Stimulated activated naive B cell treated with anti-CD40 and anti-IgM and Interleukin-4, amounts not matched to agents 10 μg/mL and 1 μg/mL and 100 μg/mL, for 72 hours (primary cell): ENCODE results near the gene SLC8A1.

Source experiments
- ATAC-seq, 2 donors: fragments of 150-1000 bp; cut with Tn5 transposase; replicated peaks; 2 replicates each; pipeline ENCODE4 v1.10.0; 2021; ENCODE audit warnings: moderate library complexity in 1 of 2
- DNase-seq: peaks from one replicate; pipeline ENCODE4 v3.0.0; 2021
- H3K27ac Mint-ChIP-seq: one replicate; pipeline ENCODE4 v1.8.0; 2022; ENCODE audit warnings: mild to moderate bottlenecking, mixed read lengths
- H3K27me3 Mint-ChIP-seq, 2 donors: one replicate each; pipeline ENCODE4 v1.8.0; 2022; ENCODE audit warnings: mixed read lengths in 2 of 2
- H3K36me3 Mint-ChIP-seq, 2 donors: one replicate each; pipeline ENCODE4 v1.8.0; 2022; ENCODE audit warnings: mixed read lengths in 2 of 2, mild to moderate bottlenecking in 1 of 2
- H3K4me1 Mint-ChIP-seq, 2 donors: one replicate each; pipeline ENCODE4 v1.8.0; 2022; ENCODE audit warnings: mixed read lengths in 2 of 2, mild to moderate bottlenecking in 1 of 2
- H3K4me3 Mint-ChIP-seq, 2 donors: one replicate each; pipeline ENCODE4 v1.8.0; 2022; ENCODE audit warnings: mild to moderate bottlenecking in 2 of 2, mixed read lengths in 2 of 2, moderate library complexity in 1 of 2
- H3K9me3 Mint-ChIP-seq, 2 donors: one replicate each; pipeline ENCODE4 v1.8.0; 2022; ENCODE audit warnings: mixed read lengths in 2 of 2, mild to moderate bottlenecking in 1 of 2

Gene SLC8A1

DNA sequence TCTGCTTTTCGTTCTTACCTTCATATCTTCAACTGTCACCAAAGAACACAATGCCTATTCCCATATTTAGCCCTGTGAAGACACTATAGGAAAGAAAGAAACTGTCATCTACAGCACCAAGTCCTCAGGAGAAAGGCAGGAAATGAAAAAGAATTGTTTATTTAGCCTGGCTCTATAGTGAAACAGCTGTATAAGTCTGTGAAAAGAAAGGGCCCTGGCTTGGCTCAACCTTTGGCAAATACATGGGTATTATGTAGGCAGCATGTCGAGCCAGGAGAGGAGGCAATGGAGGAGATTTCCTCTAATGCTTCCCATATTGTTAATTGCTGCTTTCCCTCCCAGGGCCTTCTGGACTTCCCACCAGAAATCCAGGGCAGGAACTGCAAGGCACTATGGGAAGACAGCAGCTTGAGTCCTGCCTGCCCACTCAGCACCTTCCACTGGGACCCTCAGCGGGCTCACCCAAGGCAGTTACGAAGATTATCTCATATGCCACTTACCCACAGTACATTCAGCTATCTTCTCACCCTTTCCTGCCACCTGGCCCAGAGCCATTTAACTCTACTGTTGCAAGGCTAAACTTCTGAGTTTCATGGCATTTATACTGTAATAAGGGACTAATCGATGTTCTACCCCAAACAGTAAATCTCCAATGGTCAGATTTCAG, 30.1 kb downstream of the SLC8A1 start:
- ATAC-seq (no peak), DNase-seq (no peak)
- Mint-ChIP-seq H3K4me1 (no peaks in the 10 kb centered on the region), H3K27me3 (no peaks in the 10 kb centered on the region), H3K36me3 (no peaks in the 10 kb centered on the region), H3K4me3 (no peak overlapping the region), H3K9me3 (no peaks in the 10 kb centered on the region), H3K27ac (no peak overlapping the region)

DNA sequence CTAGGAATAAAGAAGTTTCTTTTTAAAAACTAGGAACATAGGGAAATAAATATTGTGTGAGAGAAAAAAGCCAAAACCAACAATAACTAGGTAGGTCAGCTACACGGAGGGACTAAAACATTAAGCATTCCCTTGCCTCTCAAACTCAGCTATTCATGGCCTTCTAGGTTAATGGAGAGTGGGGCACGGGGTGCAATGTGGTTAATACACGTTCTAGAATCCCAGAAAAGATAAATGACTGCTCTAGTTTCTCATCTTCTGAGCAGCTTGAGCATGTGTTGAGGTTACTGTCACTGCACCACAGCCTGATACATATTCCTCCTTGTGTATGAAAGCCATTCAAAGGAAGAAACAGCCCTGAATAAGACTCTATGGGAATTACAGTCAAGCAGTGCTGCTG, 31.4 kb downstream of the SLC8A1 start:
- H3K27ac Mint-ChIP-seq, result no peak overlapping the region
- H3K36me3 Mint-ChIP-seq, result no peaks in the 10 kb centered on the region
- no peaks in the 10 kb centered on the region for H3K4me1 Mint-ChIP-seq
- ATAC-seq (no peak), DNase-seq (no peak)
- H3K4me3 Mint-ChIP-seq, result no peak overlapping the region
- no peaks in the 10 kb centered on the region for H3K9me3 Mint-ChIP-seq
- no peaks in the 10 kb centered on the region for H3K27me3 Mint-ChIP-seq

- Mint-ChIP-seq H3K4me3 (no peak overlapping the region), H3K4me1 (no peaks in the 10 kb centered on the region), H3K27me3 (no peaks in the 10 kb centered on the region), H3K27ac (no peak overlapping the region), H3K36me3 (no peaks in the 10 kb centered on the region), H3K9me3 (no peaks in the 10 kb centered on the region)
- ATAC-seq, result no peak
- DNase-seq, result no peak
Measured at GRCh38 chr2:40419364-40419762, 32.5 kb downstream of the SLC8A1 start.

GRCh38 chr2:40418614-40419363, 33.1 kb downstream of the SLC8A1 start:
- no peak overlapping the region for H3K27ac Mint-ChIP-seq
- no peak for ATAC-seq

DNA sequence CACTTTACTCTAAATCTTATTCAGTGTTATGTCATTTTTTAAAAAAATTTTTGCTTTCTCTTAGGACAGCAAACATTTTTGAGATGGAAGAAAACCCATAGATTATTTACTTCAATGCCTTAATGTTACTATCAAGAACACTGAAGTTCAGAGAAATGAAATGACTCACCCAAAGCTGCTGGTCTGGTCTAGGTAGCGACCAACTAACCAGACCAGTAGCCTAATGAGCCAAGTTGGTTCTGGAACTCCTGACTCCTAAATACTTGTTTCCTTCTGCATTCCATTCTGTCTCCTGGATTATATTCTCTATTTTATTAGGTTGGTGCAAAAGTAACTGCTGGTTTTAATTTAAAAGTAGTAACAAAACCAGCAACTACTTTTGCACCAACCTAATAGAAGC, 35.4 kb downstream of the SLC8A1 start:
- H3K27ac Mint-ChIP-seq, result no peak overlapping the region
- H3K4me3 Mint-ChIP-seq, result no peak overlapping the region
- no peaks in the 10 kb centered on the region for H3K36me3 Mint-ChIP-seq
- H3K9me3 Mint-ChIP-seq, result no peaks in the 10 kb centered on the region
- H3K27me3 Mint-ChIP-seq, result no peaks in the 10 kb centered on the region
- ATAC-seq (no peak), DNase-seq (no peak)
- no peaks in the 10 kb centered on the region for H3K4me1 Mint-ChIP-seq

More at GRCh38 chr2:40418614-40419363, 33.1 kb downstream of the SLC8A1 start:
- Mint-ChIP-seq H3K9me3 (no peaks in the 10 kb centered on the region), H3K27me3 (no peaks in the 10 kb centered on the region), H3K36me3 (no peaks in the 10 kb centered on the region), H3K4me1 (no peaks in the 10 kb centered on the region), H3K4me3 (no peak overlapping the region)
- no peak for DNase-seq

DNA sequence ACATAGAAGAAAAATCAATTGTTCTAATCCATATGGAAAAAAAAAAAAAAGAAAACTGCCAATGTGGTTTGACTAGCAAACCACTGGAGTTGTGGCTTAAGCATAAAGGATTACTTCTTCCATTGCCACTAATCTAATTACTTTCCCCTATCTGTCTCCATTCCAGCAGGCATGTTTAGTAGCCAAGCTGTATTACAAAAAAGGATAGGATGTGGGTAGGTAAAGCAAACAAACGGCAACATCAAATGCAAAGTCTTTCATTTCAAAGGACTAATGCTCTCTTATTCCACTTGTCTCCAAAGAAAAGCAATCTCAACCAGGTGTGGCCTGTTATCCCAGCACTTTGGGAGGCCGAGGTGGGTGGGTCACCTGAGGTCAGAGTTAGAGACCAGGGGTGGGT, 36.5 kb downstream of the SLC8A1 start:
- no peak for ATAC-seq
- no peak overlapping the region for H3K27ac Mint-ChIP-seq
- no peak overlapping the region for H3K4me3 Mint-ChIP-seq

DNA sequence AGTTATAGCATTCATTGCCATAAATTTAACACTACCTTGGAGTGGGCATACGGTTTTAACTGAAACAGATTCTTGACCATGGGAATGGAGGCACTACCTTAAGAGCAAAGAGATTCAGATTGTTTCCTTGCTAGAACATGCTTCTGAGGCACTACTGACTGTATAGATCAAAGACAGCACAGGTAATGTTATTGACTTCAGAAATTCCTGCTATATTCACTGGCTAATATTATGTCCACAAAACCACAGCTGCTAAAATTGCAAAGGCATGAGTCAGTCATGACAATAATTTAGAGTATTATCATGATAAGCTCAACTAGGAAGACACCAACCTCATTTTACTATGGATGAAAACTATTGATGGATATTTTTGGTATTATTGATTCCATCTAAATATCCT, 39.4 kb downstream of the SLC8A1 start:
- Mint-ChIP-seq H3K4me1 (no peaks in the 10 kb centered on the region), H3K9me3 (no peaks in the 10 kb centered on the region), H3K27ac (no peak overlapping the region), H3K36me3 (no peaks in the 10 kb centered on the region), H3K4me3 (no peak overlapping the region), H3K27me3 (no peaks in the 10 kb centered on the region)
- no peak for ATAC-seq
- no peak for DNase-seq

More for the DNA sequence above, 36.5 kb downstream of the SLC8A1 start:
- Mint-ChIP-seq H3K27me3 (no peaks in the 10 kb centered on the region), H3K4me1 (no peaks in the 10 kb centered on the region), H3K36me3 (no peaks in the 10 kb centered on the region), H3K9me3 (no peaks in the 10 kb centered on the region)
- DNase-seq, result no peak

GRCh38 chr2:40410695-40411094, 41.2 kb downstream of the SLC8A1 start:
- H3K36me3 Mint-ChIP-seq, result no peaks in the 10 kb centered on the region
- no peaks in the 10 kb centered on the region for H3K4me1 Mint-ChIP-seq
- no peaks in the 10 kb centered on the region for H3K27me3 Mint-ChIP-seq
- DNase-seq (no peak), ATAC-seq (no peak)
- no peaks in the 10 kb centered on the region for H3K9me3 Mint-ChIP-seq
- no peak overlapping the region for H3K27ac Mint-ChIP-seq
- H3K4me3 Mint-ChIP-seq, result no peak overlapping the region

GRCh38 chr2:40409734-40410133, 42.2 kb downstream of the SLC8A1 start:
- no peak for DNase-seq
- Mint-ChIP-seq H3K4me3 (no peak overlapping the region), H3K36me3 (no peaks in the 10 kb centered on the region), H3K27me3 (no peaks in the 10 kb centered on the region), H3K9me3 (no peaks in the 10 kb centered on the region), H3K27ac (no peak overlapping the region), H3K4me1 (no peaks in the 10 kb centered on the region)
- ATAC-seq, result no peak

GRCh38 chr2:40406485-40407289, 45.2 kb downstream of the SLC8A1 start:
- H3K4me1 Mint-ChIP-seq, result no peaks in the 10 kb centered on the region
- H3K27me3 Mint-ChIP-seq, result no peaks in the 10 kb centered on the region
- no peaks in the 10 kb centered on the region for H3K9me3 Mint-ChIP-seq
- no peaks in the 10 kb centered on the region for H3K36me3 Mint-ChIP-seq
- no peak overlapping the region for H3K4me3 Mint-ChIP-seq
- DNase-seq, result no peak
- no peak overlapping the region for H3K27ac Mint-ChIP-seq
- no peak for ATAC-seq

GRCh38 chr2:40405465-40405864, 46.4 kb downstream of the SLC8A1 start:
- Mint-ChIP-seq H3K27me3 (no peaks in the 10 kb centered on the region), H3K9me3 (no peaks in the 10 kb centered on the region)
- DNase-seq, result no peak

DNA sequence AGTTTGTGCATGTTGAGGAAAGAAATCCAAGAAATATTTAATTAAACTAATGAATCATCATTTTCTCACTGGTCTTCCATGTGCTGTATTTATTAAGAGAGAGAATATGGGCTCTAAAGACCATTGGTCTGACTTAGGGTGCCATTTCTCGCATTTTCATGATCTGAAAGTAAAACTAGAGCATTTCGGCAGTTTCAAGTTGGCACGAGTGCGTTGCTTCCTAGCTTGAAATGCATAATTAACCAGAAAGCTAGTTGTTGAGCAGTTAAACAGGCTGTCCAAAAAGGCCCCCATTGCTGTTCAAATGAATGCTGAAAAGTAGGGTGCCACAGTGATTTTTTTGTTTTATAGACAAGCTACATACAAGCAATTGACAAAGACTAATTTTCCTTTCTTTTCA, 47.4 kb downstream of the SLC8A1 start:
- no peaks in the 10 kb centered on the region for H3K9me3 Mint-ChIP-seq
- no peaks in the 10 kb centered on the region for H3K4me1 Mint-ChIP-seq
- no peak overlapping the region for H3K4me3 Mint-ChIP-seq
- ATAC-seq (no peak), DNase-seq (no peak)
- no peak overlapping the region for H3K27ac Mint-ChIP-seq
- no peaks in the 10 kb centered on the region for H3K27me3 Mint-ChIP-seq
- H3K36me3 Mint-ChIP-seq, result no peaks in the 10 kb centered on the region

More at GRCh38 chr2:40405465-40405864, 46.4 kb downstream of the SLC8A1 start:
- Mint-ChIP-seq H3K36me3 (no peaks in the 10 kb centered on the region), H3K4me3 (no peak overlapping the region), H3K4me1 (no peaks in the 10 kb centered on the region), H3K27ac (no peak overlapping the region)
- no peak for ATAC-seq

DNA sequence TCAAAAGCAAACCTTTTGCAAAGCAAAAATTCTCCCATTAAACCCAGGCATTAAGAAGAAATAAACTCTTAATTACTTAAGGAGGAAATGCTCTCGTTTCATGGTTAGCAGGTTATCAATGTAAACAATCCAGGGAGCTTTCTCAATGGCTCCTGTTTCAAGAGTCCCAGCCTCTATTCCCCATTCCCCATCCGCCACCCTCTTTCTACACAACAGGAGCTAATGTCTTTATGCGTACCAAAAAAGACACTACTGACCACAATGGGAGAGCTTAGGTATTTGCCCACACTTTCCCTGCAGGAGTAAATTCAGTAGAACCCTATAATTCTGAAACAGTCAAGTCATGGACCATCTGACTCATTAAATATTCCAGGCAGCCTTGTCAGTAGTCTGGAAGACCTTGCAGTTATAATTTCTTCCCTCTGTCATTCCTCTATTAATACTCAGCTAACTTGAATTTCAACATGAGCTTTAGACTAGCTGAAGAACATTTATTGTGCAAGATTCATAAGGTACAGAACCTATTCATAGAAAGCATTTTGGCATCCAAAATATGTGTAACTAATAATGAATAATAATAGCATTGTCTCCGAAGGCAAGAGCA, 48.6 kb downstream of the SLC8A1 start:
- Mint-ChIP-seq H3K36me3 (no peaks in the 10 kb centered on the region), H3K27me3 (no peaks in the 10 kb centered on the region), H3K27ac (no peak overlapping the region), H3K4me1 (no peaks in the 10 kb centered on the region), H3K4me3 (no peak overlapping the region), H3K9me3 (no peaks in the 10 kb centered on the region)
- ATAC-seq (no peak), DNase-seq (no peak)

DNA sequence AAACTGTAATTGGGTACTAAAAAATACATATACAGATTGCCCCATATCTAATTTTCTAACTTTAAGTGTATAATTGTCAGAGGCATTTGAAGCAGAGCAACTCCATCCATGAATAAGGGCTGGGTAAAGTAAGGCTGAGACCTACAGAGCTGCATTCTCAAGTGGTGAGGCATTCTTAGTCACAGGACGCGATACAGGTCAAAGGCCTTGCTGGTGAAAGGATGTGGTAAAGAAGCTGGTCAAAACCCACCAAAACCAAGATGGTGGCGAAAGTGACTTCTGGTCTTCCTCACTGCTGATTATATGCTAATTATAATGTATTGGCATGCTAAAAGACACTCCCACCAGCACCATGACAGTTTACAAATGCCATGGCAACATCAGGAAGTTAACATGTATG, 50.0 kb downstream of the SLC8A1 start:
- no peaks in the 10 kb centered on the region for H3K36me3 Mint-ChIP-seq
- no peak for ATAC-seq
- H3K4me3 Mint-ChIP-seq, result no peak overlapping the region
- no peaks in the 10 kb centered on the region for H3K27me3 Mint-ChIP-seq
- no peaks in the 10 kb centered on the region for H3K9me3 Mint-ChIP-seq
- H3K27ac Mint-ChIP-seq, result no peak overlapping the region
- H3K4me1 Mint-ChIP-seq, result no peaks in the 10 kb centered on the region
- no peak for DNase-seq
